Colonic mucosa (tissue), 4 donors: ENCODE results near the gene MT1E. TPM values are rescaled to one million over a fixed set of nuclear protein-coding genes. Genes with fewer than 3 reads are reported as not detected.
"Not testable (repeated sequence)": the region's sequence is repeated elsewhere in the genome, so short reads cannot be mapped to it uniquely, and the experiment has no call there.

Source experiments
- DNase-seq: peaks from one replicate; pipeline ENCODE4 v3.0.0-alpha.2; 2020
- H3K27ac ChIP-seq: fragments of 200-600 bp; one replicate; pipeline ENCODE4 v1.8.0; 2021
- H3K27me3 ChIP-seq: fragments of 200-600 bp; one replicate; pipeline ENCODE4 v1.8.0; 2021
- H3K36me3 ChIP-seq: fragments of 200-600 bp; one replicate; pipeline ENCODE4 v1.8.0; 2021
- H3K4me1 ChIP-seq: fragments of 200-600 bp; one replicate; pipeline ENCODE4 v1.8.0; 2021; ENCODE audit warnings: mild to moderate bottlenecking
- H3K4me3 ChIP-seq: fragments of 200-600 bp; one replicate; pipeline ENCODE4 v1.8.0; 2021
- H3K9ac ChIP-seq, 2 donors: one replicate each; pipeline ENCODE4 v1.7.0; 2013; ENCODE audit warnings: control low read depth in 2 of 2, low read depth in 2 of 2, low read length in 2 of 2
- H3K9me3 ChIP-seq: fragments of 200-600 bp; one replicate; pipeline ENCODE4 v1.8.0; 2021
- intact Hi-C: fragments of 100-400 bp; cut with DNase I; formaldehyde crosslinking; loops from one replicate; pipeline ENCODE4 v1.14.1; 2022
- total RNA-seq, 2 donors: library from RNA; stranded (reverse); fragmentation: NEBNext Ultra II Directional in 1 of 2; extraction: Animal tissue kit (Norgen Biotek cat#: 25700) in 1 of 2; gene quantifications; one replicate each; pipeline ENCODE4 v1.2.1, GENCODE V29; 2021
- TF ChIP-seq, protein P1 (sequence below): fragments of 200-600 bp; IDR thresholded peaks from one replicate; pipeline ENCODE4 v1.8.0; 2022; ENCODE audit warnings: antibody characterized with exemption, mild to moderate bottlenecking
- donor health status: healthy.
- donor health status: DM: no; HTN: no; CAD: no.
- donor health status: DM: no; HTN: no; CAD: no.

The MT1E gene
- total RNA-seq, result 100 to 1,000 TPM; 251 to 359 TPM

DNA sequence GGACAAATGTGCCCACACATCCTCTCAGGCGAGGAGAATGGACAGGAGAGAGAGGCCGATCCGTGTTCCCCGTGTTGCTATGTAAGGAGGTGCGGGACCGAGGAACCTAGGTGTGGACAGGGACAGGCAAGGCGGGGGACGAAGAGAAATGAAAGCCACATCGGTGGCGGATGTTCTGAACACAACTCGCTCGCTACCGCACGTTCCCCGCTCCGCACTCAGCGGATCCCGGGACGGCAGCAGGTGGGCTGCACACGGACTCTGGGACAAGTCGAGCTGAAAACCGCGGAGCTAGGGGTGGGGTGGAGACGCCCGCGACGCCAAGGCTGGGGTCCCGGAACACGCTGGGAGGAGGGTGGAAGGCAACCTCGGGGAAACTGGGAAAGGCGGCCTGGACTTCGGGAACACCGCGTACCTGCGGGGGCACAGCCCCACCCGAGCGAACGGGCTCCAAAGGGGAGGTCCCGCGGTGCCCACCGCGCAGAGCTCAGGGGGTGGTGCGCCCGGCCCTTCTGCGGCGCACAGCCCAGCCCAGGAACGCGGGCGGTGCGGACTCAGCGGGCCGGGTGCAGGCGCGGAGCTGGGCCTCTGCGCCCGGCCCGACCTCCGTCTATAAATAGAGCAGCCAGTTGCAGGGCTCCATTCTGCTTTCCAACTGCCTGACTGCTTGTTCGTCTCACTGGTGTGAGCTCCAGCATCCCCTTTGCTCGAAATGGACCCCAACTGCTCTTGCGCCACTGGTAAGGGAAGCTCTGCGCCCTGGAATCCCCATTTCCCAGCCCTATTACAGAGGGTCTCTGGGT lies at the start of gene MT1E:
MT1E (plus strand) TSS at position 642 of the 803 bp plus-strand sequence; CDS start at position 713, 71 bp downstream.
- intact Hi-C loops, result no loop called here

DNA sequence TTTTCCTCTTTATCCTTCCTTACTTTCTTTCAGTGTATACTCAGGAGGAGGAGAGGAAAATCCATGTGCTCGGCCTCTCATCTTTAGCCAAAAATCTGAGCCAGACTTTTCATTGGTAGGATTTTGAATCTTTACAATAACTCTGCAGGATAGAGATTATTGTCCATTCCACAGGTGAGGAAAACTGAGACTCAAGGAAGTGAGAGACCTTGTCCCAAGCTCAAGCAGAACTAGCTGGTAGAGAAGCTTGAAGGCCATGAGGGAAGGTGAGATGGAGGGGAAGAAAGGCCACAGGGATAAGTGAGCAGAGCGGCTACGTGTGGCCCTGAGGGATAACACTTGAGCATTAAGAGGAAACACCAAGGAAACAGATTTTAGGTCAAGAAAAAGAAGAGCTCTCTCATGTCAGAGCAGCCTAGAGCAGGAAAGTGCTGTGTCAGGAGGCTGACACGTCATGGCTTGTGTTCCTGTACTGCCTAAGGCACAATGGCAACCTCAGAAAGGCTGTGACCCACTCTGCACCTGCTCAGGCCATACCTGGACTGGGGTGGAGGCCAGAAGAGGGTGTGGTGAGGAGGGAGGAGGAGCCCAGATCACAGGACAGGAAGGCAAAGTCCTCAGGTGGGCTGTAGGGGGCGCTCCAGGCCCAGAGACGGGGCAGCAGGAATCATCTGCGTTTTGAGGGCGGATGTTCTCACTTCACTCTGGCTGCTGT lies 48.8 kb upstream of the MT1E start:
- Histone ChIP-seq H3K4me1 (no peaks in the 10 kb centered on the region), H3K9ac (no peak overlapping the region), H3K27ac (no peak overlapping the region), H3K4me3 (no peak overlapping the region), H3K36me3 (no peaks in the 10 kb centered on the region), H3K9me3 (no peaks in the 10 kb centered on the region), H3K27me3 (no peaks in the 10 kb centered on the region)
- intact Hi-C loops, result loop anchor here (5.0 kb wide), 1 partner anchor 126 kb away; no protein-coding TSS in a partner anchor
- DNase-seq, result peak; percentile 91
- TF ChIP-seq, protein P1, sequence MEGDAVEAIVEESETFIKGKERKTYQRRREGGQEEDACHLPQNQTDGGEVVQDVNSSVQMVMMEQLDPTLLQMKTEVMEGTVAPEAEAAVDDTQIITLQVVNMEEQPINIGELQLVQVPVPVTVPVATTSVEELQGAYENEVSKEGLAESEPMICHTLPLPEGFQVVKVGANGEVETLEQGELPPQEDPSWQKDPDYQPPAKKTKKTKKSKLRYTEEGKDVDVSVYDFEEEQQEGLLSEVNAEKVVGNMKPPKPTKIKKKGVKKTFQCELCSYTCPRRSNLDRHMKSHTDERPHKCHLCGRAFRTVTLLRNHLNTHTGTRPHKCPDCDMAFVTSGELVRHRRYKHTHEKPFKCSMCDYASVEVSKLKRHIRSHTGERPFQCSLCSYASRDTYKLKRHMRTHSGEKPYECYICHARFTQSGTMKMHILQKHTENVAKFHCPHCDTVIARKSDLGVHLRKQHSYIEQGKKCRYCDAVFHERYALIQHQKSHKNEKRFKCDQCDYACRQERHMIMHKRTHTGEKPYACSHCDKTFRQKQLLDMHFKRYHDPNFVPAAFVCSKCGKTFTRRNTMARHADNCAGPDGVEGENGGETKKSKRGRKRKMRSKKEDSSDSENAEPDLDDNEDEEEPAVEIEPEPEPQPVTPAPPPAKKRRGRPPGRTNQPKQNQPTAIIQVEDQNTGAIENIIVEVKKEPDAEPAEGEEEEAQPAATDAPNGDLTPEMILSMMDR, result peak; percentile 72

More for the DNA sequence above, at the start of gene MT1E:
- peak within 1 kb of the TSS; percentile 89 to 100 for H3K9ac ChIP-seq
- peaks cover 3% of the 10 kb centered on the region for H3K4me1 ChIP-seq
- peak within 1 kb of the TSS; percentile 86 for H3K27ac ChIP-seq
- H3K36me3 ChIP-seq, result no peaks in the 10 kb centered on the region
- H3K27me3 ChIP-seq, result no peaks in the 10 kb centered on the region
- TF ChIP-seq, protein P1, result no peak
- DNase-seq, result peak; percentile 76
- H3K9me3 ChIP-seq, result no peaks in the 10 kb centered on the region
- peak within 1 kb of the TSS; percentile 79 for H3K4me3 ChIP-seq

DNA sequence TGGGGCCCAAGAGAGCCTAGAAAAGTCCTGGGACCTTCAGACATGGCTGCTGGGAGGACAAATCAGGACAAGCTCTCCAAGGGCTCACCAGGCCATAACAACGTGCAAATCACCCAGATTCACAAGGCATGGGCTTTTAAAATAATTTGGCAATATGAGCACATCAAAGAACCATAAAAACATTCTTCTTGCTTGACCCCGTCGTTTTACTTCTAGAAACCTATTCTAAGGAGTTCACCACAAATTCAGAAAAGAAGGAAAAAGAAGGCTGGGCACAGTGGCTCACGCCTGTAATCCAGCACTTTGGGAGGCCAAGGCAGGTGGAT lies 48.3 kb upstream of the MT1E start:
- Histone ChIP-seq H3K4me3 (no peak overlapping the region), H3K36me3 (no peaks in the 10 kb centered on the region), H3K27me3 (no peaks in the 10 kb centered on the region), H3K9ac (no peak overlapping the region), H3K9me3 (no peaks in the 10 kb centered on the region), H3K27ac (no peak overlapping the region), H3K4me1 (no peaks in the 10 kb centered on the region)
- TF ChIP-seq, protein P1, result no peak
- no peak for DNase-seq
- intact Hi-C loops, result loop anchor here (5.0 kb wide), 1 partner anchor 125 kb away; no protein-coding TSS in a partner anchor

DNA sequence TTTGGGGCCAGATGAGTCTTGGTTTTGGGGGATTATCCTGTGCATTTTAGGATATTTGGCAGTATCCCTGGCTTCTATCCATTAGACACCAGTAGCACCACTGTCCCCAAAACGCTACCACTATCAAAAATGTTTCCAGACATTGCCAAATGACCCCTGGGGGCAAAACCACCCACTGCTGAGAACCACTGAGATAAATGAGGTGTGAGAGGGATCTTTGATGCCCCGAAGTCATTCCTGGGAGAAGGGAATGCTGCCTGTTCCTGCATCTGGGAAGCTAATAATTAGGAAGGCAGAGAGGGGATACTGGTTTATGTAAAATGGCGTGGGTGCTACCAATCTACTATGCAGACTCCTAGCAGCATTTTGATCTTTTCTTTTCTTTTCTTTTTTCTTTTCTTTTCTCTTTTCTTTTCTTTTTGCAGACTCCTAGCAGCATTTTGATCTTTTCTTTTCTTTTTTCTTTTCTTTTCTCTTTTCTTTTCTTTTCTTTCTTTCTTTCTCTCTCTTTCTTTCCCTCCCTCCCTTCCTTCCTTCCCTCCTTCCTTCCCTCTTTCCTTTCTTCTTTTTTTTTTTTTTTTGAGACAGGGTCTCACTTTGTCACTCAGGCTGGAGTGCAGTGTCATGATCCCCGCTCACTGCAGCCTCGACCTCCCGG lies 45.1 kb upstream of the MT1E start:
- TF ChIP-seq, protein P1, result no peak
- no peaks in the 10 kb centered on the region for H3K36me3 ChIP-seq
- H3K4me3 ChIP-seq, result no peak overlapping the region
- H3K9ac ChIP-seq, result no peak overlapping the region
- no peaks in the 10 kb centered on the region for H3K27me3 ChIP-seq
- H3K4me1 ChIP-seq, result no peaks in the 10 kb centered on the region
- intact Hi-C loops, result no loop called here
- H3K9me3 ChIP-seq, result no peaks in the 10 kb centered on the region
- DNase-seq, result no peak
- no peak overlapping the region for H3K27ac ChIP-seq

DNA sequence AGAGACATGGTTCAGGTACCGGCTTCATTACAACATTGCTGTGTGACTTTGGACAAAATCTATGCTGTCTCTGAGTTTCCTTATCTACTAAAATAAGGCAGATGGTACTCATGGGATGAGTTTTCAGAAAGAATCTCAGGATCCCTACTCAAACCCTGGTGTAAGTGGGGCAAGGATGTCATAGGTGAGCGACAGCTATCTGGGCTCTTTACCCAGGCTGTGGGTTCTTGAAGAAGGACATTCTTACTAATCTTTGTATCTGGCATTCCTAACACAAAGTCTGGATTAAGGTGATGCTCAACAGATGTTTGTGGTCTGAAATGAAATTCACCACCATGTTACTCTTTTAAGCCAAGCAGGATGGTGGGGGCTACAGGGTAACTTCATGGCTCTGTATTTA lies 42.7 kb upstream of the MT1E start:
- intact Hi-C loops, result not testable (repeated sequence)

More for the DNA sequence above, 42.7 kb upstream of the MT1E start:
- not testable (repeated sequence) for H3K27me3 ChIP-seq, H3K4me1 ChIP-seq, H3K27ac ChIP-seq, DNase-seq, H3K9ac ChIP-seq, H3K4me3 ChIP-seq, H3K9me3 ChIP-seq, H3K36me3 ChIP-seq
